Tibial artery (tissue), 4 donors: ENCODE measurements around the gene HIF1A.
"Not testable (repeated sequence)": the region's sequence is repeated elsewhere in the genome, so short reads cannot be mapped to it uniquely, and the experiment has no call there.

Source experiments
- DNase-seq, 2 donors: peaks; one replicate each; pipeline ENCODE4 v3.0.0-alpha.2; 2019
- H3K27ac ChIP-seq, 2 donors: fragments of 200-600 bp; sonication (generic) in 1 of 2; 1 replicate in 1 of 2; 2 replicates in 1 of 2; pipeline ENCODE4 v1.5.1; 2018 to 2019; ENCODE audit warnings: mild to moderate bottlenecking in 1 of 2
- H3K27me3 ChIP-seq, 2 donors: fragments of 200-600 bp; sonication (generic) in 1 of 2; one replicate each; pipeline versions ENCODE4 v1.5.1 to v1.6.0; 2016 to 2019
- H3K36me3 ChIP-seq, 3 donors: fragments of 200-600 bp; sonication (generic) in 2 of 3; one replicate each; pipeline ENCODE4 v1.5.1; 2016 to 2019; ENCODE audit warnings: mild to moderate bottlenecking in 2 of 3
- H3K4me1 ChIP-seq, 4 donors: fragments of 200-600 bp; sonication (generic) in 2 of 4; 1 replicate in 3 of 4; 2 replicates in 1 of 4; pipeline ENCODE4 v1.5.1; 2016 to 2019
- H3K4me3 ChIP-seq, 2 donors: fragments of 200-600 bp; sonication (generic) in 1 of 2; 1 replicate in 1 of 2; 2 replicates in 1 of 2; pipeline ENCODE4 v1.5.1; 2018 to 2019; ENCODE audit warnings: mild to moderate bottlenecking in 2 of 2
- H3K9me3 ChIP-seq, 3 donors: fragments of 200-600 bp; sonication (generic) in 1 of 3; one replicate each; pipeline ENCODE4 v1.5.1; 2016 to 2019
- intact Hi-C: fragments of 100-400 bp; cut with DNase I; formaldehyde crosslinking; loops from one replicate; pipeline ENCODE4 v1.15.0; 2023; ENCODE audit warnings: low total_unique reads
- TF ChIP-seq, protein P1 (sequence below), 2 experiments: fragments of 200-600 bp in 1 of 2; fragments of 450-650 bp in 1 of 2; IDR thresholded peaks; one replicate each; pipeline ENCODE4 v1.5.1; 2017 to 2019; ENCODE audit warnings: antibody characterized with exemption in 2 of 2, mild to moderate bottlenecking in 1 of 2, moderate library complexity in 1 of 2

HIF1A gene

DNA sequence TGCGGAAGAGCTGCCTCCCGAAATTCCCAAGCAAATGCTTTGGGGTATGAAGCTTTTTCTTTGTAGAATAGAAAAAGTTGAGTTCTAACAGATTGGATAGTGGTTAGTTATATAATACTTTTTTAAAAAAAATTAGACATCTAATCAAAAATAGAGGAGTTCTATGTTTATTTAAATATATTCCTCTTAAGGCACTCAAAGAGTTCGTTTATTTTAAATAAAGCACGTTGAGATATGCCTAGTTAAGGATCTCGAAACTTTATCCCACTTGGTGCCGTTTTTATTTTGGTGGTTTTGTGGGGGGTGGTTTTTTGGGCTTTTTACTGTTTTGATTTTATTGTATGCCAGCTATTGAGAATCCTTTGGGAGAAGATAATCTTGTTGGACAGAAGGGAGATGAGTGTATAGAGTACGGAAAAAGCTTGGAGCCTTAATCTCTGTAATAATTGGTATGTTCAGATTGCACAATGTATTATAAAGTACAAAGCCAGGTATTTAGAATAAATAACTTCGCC lies 56.2 kb downstream of the HIF1A start:
- Histone ChIP-seq H3K4me3 (peak overlapping the region; percentile 60 to 71), H3K27me3 (no peaks in the 10 kb centered on the region), H3K27ac (peak overlapping the region; percentile 93 to 95), H3K9me3 (no peaks in the 10 kb centered on the region), H3K4me1 (peaks cover 0 to 44% (median 5%) of the 10 kb centered on the region in 4 donors), H3K36me3 (peaks cover 0 to 2% (median 0%) of the 10 kb centered on the region in 3 donors)
- TF ChIP-seq, protein P1, sequence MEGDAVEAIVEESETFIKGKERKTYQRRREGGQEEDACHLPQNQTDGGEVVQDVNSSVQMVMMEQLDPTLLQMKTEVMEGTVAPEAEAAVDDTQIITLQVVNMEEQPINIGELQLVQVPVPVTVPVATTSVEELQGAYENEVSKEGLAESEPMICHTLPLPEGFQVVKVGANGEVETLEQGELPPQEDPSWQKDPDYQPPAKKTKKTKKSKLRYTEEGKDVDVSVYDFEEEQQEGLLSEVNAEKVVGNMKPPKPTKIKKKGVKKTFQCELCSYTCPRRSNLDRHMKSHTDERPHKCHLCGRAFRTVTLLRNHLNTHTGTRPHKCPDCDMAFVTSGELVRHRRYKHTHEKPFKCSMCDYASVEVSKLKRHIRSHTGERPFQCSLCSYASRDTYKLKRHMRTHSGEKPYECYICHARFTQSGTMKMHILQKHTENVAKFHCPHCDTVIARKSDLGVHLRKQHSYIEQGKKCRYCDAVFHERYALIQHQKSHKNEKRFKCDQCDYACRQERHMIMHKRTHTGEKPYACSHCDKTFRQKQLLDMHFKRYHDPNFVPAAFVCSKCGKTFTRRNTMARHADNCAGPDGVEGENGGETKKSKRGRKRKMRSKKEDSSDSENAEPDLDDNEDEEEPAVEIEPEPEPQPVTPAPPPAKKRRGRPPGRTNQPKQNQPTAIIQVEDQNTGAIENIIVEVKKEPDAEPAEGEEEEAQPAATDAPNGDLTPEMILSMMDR (IDR thresholded peaks at IDR 0.05), result no peak
- no peak for DNase-seq
- intact Hi-C loops, result loop anchor here (5.0 kb wide), 1 partner anchor 54 kb away; the partner anchor contains the start of gene HIF1A

DNA sequence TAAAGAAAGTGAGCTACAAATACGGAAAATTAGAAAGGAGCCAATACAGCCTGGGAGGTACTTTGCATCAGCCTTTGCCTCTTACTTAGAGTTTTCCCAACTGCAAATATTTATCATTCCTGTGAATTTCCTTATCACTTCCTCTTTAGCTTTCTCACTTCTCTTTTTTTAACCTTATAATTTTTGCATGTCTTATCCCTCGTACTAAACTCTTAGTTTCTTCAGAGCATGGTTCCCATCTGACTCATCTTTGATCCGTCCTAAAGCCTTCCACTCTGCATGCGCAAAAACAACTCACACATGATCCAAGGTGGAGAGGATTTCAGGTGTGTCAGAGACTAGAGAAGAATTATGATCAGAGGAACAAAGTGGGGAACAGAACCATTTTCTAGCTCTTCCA lies 57.3 kb downstream of the HIF1A start:
- intact Hi-C loops, result loop anchor here (5.0 kb wide), 1 partner anchor 55 kb away; the partner anchor contains the start of gene HIF1A
- H3K9me3 ChIP-seq, result no peaks in the 10 kb centered on the region
- peak overlapping the region in 1 of 2 donors; percentile 93 for H3K27ac ChIP-seq
- H3K4me3 ChIP-seq, result no peak overlapping the region
- H3K27me3 ChIP-seq, result no peaks in the 10 kb centered on the region
- peaks cover 0 to 33% (median 3%) of the 10 kb centered on the region in 4 donors for H3K4me1 ChIP-seq
- DNase-seq, result no peak
- H3K36me3 ChIP-seq, result no peaks in the 10 kb centered on the region
- TF ChIP-seq, protein P1 (IDR thresholded peaks at IDR 0.05), result no peak

DNA sequence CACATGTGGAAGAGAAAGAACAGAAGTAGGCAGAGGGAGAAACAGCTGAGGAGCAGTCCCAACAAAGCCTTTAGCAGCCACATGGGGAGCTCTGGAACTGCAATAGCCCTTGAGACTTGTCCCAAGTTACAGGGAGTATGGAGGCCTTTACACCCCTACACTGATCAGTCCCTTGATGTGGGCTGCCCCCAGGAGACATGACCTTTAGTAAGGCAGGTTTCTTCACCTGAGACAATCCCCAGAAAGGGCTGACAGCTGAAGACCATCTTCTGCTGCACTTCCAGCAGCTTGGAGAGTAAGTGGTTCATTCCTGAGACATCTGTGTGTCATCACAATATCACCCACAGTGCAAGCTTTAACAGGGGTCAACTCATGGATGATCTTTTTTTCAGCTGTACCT lies 58.3 kb downstream of the HIF1A start:
- no peak for DNase-seq
- Histone ChIP-seq H3K4me1 (peaks cover 0 to 23% (median 3%) of the 10 kb centered on the region in 4 donors), H3K27me3 (no peaks in the 10 kb centered on the region), H3K9me3 (no peaks in the 10 kb centered on the region), H3K4me3 (no peak overlapping the region), H3K36me3 (no peaks in the 10 kb centered on the region), H3K27ac (no peak overlapping the region)
- TF ChIP-seq, protein P1 (IDR thresholded peaks at IDR 0.05), result no peak
- intact Hi-C loops, result loop anchor here (5.0 kb wide), 1 partner anchor 56 kb away; the partner anchor contains the start of gene HIF1A

DNA sequence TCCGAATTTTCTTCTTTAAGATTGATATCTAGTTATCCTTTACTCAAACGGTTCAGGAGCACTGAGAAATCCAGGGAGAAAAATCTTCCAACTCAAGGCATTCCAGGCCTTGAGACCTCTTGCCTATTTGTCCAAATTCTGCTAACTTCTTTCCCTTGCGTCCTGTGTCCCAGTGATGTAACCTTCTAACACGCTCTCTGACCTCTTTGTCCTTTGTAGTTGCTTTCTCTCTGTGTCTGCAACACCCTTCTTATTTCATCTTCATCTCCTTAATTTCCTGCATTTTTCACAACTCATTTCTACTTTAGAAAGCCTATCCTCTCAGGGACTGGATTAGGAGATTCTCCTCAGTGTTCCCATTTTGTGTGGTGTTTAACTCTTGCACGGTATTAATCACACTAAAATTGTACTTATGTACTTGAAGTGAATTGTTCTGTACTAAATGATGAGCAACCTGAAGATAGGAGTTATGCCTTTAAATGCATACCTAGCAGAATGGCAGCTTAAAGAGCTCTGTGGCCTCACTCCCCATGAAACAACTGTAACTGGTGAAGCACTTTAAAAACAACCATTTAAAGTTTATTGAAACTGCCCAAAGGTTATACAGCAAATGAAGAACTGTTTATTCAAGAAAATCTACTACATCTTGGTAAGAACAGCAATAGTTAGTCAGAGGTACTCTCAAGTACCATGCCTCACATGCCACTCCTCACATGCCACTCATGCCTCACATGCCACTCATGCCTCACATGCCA lies 59.5 kb downstream of the HIF1A start:
- Histone ChIP-seq H3K4me1 (peaks cover 0 to 13% (median 3%) of the 10 kb centered on the region in 4 donors), H3K4me3 (no peak overlapping the region), H3K27ac (no peak overlapping the region), H3K9me3 (no peaks in the 10 kb centered on the region), H3K36me3 (no peaks in the 10 kb centered on the region), H3K27me3 (no peaks in the 10 kb centered on the region)
- intact Hi-C loops, result loop anchor here (5.0 kb wide), 1 partner anchor 58 kb away; the partner anchor contains the start of gene HIF1A
- DNase-seq, result no peak
- TF ChIP-seq, protein P1 (IDR thresholded peaks at IDR 0.05), result no peak

DNA sequence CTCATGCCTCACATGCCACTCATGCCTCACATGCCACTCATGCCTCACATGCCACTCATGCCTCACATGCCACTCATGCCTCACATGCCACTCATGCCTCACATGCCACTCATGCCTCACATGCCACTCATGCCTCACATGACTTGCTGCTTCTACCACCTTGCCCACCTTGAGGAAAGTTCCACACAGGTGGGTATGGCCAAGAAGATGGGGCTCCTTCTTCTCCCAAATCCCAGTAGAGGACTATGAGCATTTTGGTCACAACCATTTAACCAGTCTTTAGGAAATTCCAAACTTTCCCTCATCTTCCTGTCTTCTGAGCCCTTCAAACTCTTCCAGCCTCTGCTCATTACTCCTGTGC lies 60.0 kb downstream of the HIF1A start:
- H3K4me3 ChIP-seq, H3K36me3 ChIP-seq, DNase-seq, H3K27me3 ChIP-seq, H3K4me1 ChIP-seq, H3K27ac ChIP-seq, intact Hi-C loops, H3K9me3 ChIP-seq: not testable (repeated sequence)

DNA sequence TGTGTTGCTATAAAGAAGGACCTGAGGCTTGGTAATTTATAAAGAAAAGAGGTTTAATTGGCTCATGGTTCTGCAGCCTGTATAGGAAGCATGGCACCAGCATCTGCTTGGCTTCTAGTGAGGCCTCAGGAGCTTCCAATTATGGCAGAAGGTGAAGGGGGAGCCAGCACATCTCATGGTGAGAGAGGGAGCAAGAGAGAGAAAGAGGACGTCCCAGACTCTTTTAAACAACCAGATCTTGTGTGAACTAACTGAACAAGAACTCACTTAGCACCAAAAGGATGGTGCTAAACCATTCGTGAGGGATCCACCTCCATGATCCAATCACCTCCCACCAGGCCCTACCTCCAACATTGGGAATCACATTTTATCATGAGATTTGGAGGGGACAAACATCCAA lies 60.8 kb downstream of the HIF1A start:
- intact Hi-C loops, result no loop called here
- Histone ChIP-seq H3K27me3 (no peaks in the 10 kb centered on the region), H3K9me3 (no peaks in the 10 kb centered on the region), H3K27ac (peak overlapping the region in 1 of 2 donors; percentile 25), H3K4me1 (peaks cover 0 to 6% (median 3%) of the 10 kb centered on the region in 4 donors), H3K4me3 (no peak overlapping the region), H3K36me3 (no peaks in the 10 kb centered on the region)
- no peak for DNase-seq
- TF ChIP-seq, protein P1 (IDR thresholded peaks at IDR 0.05), result no peak
